ENCODE results near the gene SF3A1.

SF3A1 gene

GRCh38 chr22:30301995-30302809 is 54.5 kb downstream of the SF3A1 start:
- Histone ChIP-seq H3K36me3 (replicated peaks; ENCODE audit: insufficient read depth, low read length) (no peaks in the 10 kb centered on the region), H3K9ac (ENCODE audit: low read length) (no peak overlapping the region), H3K4me1 (ENCODE audit: low read length) (peaks cover 44% of the 10 kb centered on the region), H3K27me3 (replicated peaks; ENCODE audit: insufficient read depth, low read length) (no peaks in the 10 kb centered on the region), H3K4me2 (ENCODE audit: low read depth, low read length) (peak overlapping the region; percentile 33), H3K9me3 (replicated peaks; ENCODE audit: insufficient read depth, low read length) (no peaks in the 10 kb centered on the region), H2AFZ (ENCODE audit: low read length) (no peak overlapping the region), H4K20me1 (ENCODE audit: insufficient read depth, low read length) (no peaks in the 10 kb centered on the region), H3K79me2 (ENCODE audit: low read length) (peaks cover 21% of the 10 kb centered on the region), H3F3A (ENCODE audit: insufficient read depth, low read length) (peaks cover 19% of the 10 kb centered on the region), H3K9me2 (replicated peaks; ENCODE audit: insufficient read depth, low read length) (no peaks in the 10 kb centered on the region), H3K27ac (ENCODE audit: low read length) (peak overlapping the region; percentile 48; the same call in 1 of the 2 replicates), H3K4me3 (ENCODE audit: low read length) (no peak overlapping the region)
- TF ChIP-seq CTCF (IDR thresholded peaks at IDR 0.05; ENCODE audit: low read length) = no peak
- no peak for TF ChIP-seq EZH2phosphoT487 (IDR thresholded peaks at IDR 0.05; ENCODE audit: low read length)
- no peak for TF ChIP-seq EZH2 (optimal IDR thresholded peaks at IDR 0.05; ENCODE audit: low read depth, low read length)
- DNase-seq = no peak

GRCh38 chr22:30299322-30299721 is 57.4 kb downstream of the SF3A1 start:
- H3K27ac ChIP-seq (ENCODE audit: low read length) = no peak overlapping the region
- H3K27me3 ChIP-seq (replicated peaks; ENCODE audit: insufficient read depth, low read length) = no peaks in the 10 kb centered on the region
- no peaks in the 10 kb centered on the region for H3K9me3 ChIP-seq (replicated peaks; ENCODE audit: insufficient read depth, low read length)
- H3K36me3 ChIP-seq (replicated peaks; ENCODE audit: insufficient read depth, low read length) = no peaks in the 10 kb centered on the region
- H3K4me3 ChIP-seq (ENCODE audit: low read length) = no peak overlapping the region
- DNase-seq = no peak
- no peak overlapping the region for H3K4me2 ChIP-seq (ENCODE audit: low read depth, low read length)
- H4K20me1 ChIP-seq (ENCODE audit: insufficient read depth, low read length) = no peaks in the 10 kb centered on the region
- no peak overlapping the region for H3K9ac ChIP-seq (ENCODE audit: low read length)
- no peak overlapping the region for H2AFZ ChIP-seq (ENCODE audit: low read length)
- peaks cover under 1% of the 10 kb centered on the region; the same call in 1 of the 2 replicates for H3K79me2 ChIP-seq (ENCODE audit: low read length)
- H3K9me2 ChIP-seq (replicated peaks; ENCODE audit: insufficient read depth, low read length) = no peaks in the 10 kb centered on the region
- H3K4me1 ChIP-seq (ENCODE audit: low read length) = peaks cover 17% of the 10 kb centered on the region
- no peak for TF ChIP-seq EZH2phosphoT487 (IDR thresholded peaks at IDR 0.05; ENCODE audit: low read length)
- no peak for TF ChIP-seq CTCF (IDR thresholded peaks at IDR 0.05; ENCODE audit: low read length)
- no peak for TF ChIP-seq EZH2 (optimal IDR thresholded peaks at IDR 0.05; ENCODE audit: low read depth, low read length)
- H3F3A ChIP-seq (ENCODE audit: insufficient read depth, low read length) = no peaks in the 10 kb centered on the region

- DNase-seq = no peak
- no peak overlapping the region for H3K9ac ChIP-seq (ENCODE audit: low read length)
- no peak overlapping the region for H3K4me3 ChIP-seq (ENCODE audit: low read length)
- no peak overlapping the region for H2AFZ ChIP-seq (ENCODE audit: low read length)
- H3K4me2 ChIP-seq (ENCODE audit: low read depth, low read length) = no peak overlapping the region
- no peaks in the 10 kb centered on the region for H3K9me3 ChIP-seq (replicated peaks; ENCODE audit: insufficient read depth, low read length)
- no peak overlapping the region for H3K27ac ChIP-seq (ENCODE audit: low read length)
- TF ChIP-seq EZH2phosphoT487 (IDR thresholded peaks at IDR 0.05; ENCODE audit: low read length) (no peak), EZH2 (optimal IDR thresholded peaks at IDR 0.05; ENCODE audit: low read depth, low read length) (no peak), CTCF (IDR thresholded peaks at IDR 0.05; ENCODE audit: low read length) (no peak)
- H3K9me2 ChIP-seq (replicated peaks; ENCODE audit: insufficient read depth, low read length) = no peaks in the 10 kb centered on the region
- peaks cover 15% of the 10 kb centered on the region for H3K4me1 ChIP-seq (ENCODE audit: low read length)
- no peaks in the 10 kb centered on the region; the same call in 1 of the 2 replicates for H3K79me2 ChIP-seq (ENCODE audit: low read length)
- no peaks in the 10 kb centered on the region for H3F3A ChIP-seq (ENCODE audit: insufficient read depth, low read length)
- no peaks in the 10 kb centered on the region for H3K27me3 ChIP-seq (replicated peaks; ENCODE audit: insufficient read depth, low read length)
- no peaks in the 10 kb centered on the region for H3K36me3 ChIP-seq (replicated peaks; ENCODE audit: insufficient read depth, low read length)
- no peaks in the 10 kb centered on the region for H4K20me1 ChIP-seq (ENCODE audit: insufficient read depth, low read length)
Observed at GRCh38 chr22:30297991-30298701, 58.5 kb downstream of the SF3A1 start.
